GM19468 (cell line): ENCODE results near the gene ADAMTS16.

ENCODE experiments used
- ATAC-seq: cut with Tn5 transposase; IDR thresholded peaks from one replicate; pipeline ENCODE4 v1.9.1; 2021; ENCODE audit warnings: mild to moderate bottlenecking, moderate library complexity, moderate number of reproducible peaks; ENCODE audit not compliant: unreplicated experiment; ENCODE audit errors: extremely low read depth

ADAMTS16 gene

GRCh38 chr5:5363045-5363444 is 222.9 kb downstream of the ADAMTS16 start:
- ATAC-seq: no peak

- no peak for ATAC-seq
Measured at GRCh38 chr5:5364932-5365331, 224.8 kb downstream of the ADAMTS16 start.

DNA sequence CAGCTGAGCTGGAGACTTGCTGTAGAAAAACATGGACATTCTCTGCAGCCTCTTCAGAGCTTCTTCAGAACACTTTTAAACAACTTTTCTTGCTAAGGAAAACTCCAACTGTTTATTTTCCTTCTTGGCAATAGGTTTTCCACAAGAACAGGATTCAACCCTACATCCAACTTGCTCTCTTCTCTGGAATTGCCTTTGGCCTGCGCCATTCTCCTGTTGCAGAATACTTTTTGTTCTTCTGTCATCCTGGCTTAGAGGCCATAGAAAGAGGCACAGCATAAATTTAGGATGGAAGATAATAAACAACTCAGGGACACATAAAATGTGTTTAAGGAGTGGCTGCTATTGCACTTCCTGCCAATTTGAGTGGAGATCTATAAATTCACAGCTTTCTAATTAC is 227.6 kb downstream of the ADAMTS16 start:
- ATAC-seq: no peak

GRCh38 chr5:5369051-5369605 is 229.0 kb downstream of the ADAMTS16 start:
- no peak for ATAC-seq
